OCI-LY1 (cell line): ENCODE data around the gene TIMM23B.
"Not testable (repeated sequence)": the region's sequence is repeated elsewhere in the genome, so short reads cannot be mapped to it uniquely, and the experiment has no call there.

Experiments
- EZH2 ChIP-seq: fragments of 200-600 bp; sonication (generic), shearing (Covaris generic); IDR thresholded peaks from 2 replicates; pipeline ENCODE4 v1.8.0; 2017; ENCODE audit warnings: borderline replicate concordance, mixed run types, mild to moderate bottlenecking, antibody characterized with exemption, low read length, moderate library complexity, mixed read lengths
- TF ChIP-seq, protein P1 (sequence below): fragments of 200-600 bp; sonication (generic), shearing (Covaris generic); IDR thresholded peaks from 2 replicates; pipeline ENCODE4 v1.5.1; 2017; ENCODE audit warnings: mild to moderate bottlenecking, antibody characterized with exemption, low read length, moderate library complexity, mixed read lengths

DNA sequence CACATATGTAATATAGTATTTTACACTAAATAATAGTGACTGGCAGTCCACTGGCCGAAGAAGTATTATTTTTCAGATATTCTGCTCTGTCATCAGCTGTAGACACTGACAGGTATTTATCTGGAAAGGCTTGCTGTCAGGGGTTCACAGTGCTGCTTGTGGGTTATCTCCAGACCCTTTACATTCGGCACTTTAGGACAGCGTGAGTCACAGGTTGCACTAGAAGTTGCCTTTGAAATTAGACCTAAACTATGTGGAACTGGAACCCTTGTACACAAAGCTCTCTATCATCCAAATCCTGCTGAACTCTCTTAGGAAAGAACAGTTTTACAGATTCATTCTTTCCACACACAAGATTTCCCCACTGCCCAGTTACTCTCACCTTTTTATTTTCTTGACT lies 30.2 kb downstream of the TIMM23B start:
- TF ChIP-seq, protein P1, sequence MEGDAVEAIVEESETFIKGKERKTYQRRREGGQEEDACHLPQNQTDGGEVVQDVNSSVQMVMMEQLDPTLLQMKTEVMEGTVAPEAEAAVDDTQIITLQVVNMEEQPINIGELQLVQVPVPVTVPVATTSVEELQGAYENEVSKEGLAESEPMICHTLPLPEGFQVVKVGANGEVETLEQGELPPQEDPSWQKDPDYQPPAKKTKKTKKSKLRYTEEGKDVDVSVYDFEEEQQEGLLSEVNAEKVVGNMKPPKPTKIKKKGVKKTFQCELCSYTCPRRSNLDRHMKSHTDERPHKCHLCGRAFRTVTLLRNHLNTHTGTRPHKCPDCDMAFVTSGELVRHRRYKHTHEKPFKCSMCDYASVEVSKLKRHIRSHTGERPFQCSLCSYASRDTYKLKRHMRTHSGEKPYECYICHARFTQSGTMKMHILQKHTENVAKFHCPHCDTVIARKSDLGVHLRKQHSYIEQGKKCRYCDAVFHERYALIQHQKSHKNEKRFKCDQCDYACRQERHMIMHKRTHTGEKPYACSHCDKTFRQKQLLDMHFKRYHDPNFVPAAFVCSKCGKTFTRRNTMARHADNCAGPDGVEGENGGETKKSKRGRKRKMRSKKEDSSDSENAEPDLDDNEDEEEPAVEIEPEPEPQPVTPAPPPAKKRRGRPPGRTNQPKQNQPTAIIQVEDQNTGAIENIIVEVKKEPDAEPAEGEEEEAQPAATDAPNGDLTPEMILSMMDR = not testable (repeated sequence)
- TF ChIP-seq EZH2 = not testable (repeated sequence)
